PC-9 (cell line): ENCODE data around the gene LSS.

Source experiments
- CTCF ChIP-seq: fragments of 200-600 bp; sonication (generic); conservative IDR thresholded peaks from 2 replicates; pipeline ENCODE4 v1.6.1; 2017; ENCODE audit warnings: mixed run types, antibody characterized with exemption, mild to moderate bottlenecking, moderate library complexity
- EZH2 ChIP-seq: fragments of 200-600 bp; sonication (generic); IDR thresholded peaks from 2 replicates; pipeline ENCODE4 v1.8.0; 2017; ENCODE audit warnings: antibody characterized with exemption, low read depth

- no peak for TF ChIP-seq CTCF
- TF ChIP-seq EZH2 = no peak
Measured at GRCh38 chr21:46226920-46227599, 1.5 kb downstream of the LSS start.
